ENCODE data around the gene ADNP.

Gene ADNP

GRCh38 chr20:50868509-50869495, 62.4 kb downstream of the ADNP start:
- no peak for DNase-seq

GRCh38 chr20:50867805-50868204, 63.4 kb downstream of the ADNP start:
- no peak for DNase-seq

- DNase-seq: no peak
These were observed 64.4 kb downstream of the ADNP start for GRCh38 chr20:50866831-50867230.

GRCh38 chr20:50866036-50866685, 65.1 kb downstream of the ADNP start:
- DNase-seq: no peak

- no peak for DNase-seq
These were observed 65.6 kb downstream of the ADNP start for GRCh38 chr20:50865591-50865990.

GRCh38 chr20:50865114-50865513, 66.1 kb downstream of the ADNP start:
- DNase-seq: no peak

- no peak for DNase-seq
These were observed 68.7 kb downstream of the ADNP start for GRCh38 chr20:50862546-50862945.

GRCh38 chr20:50861012-50861411, 70.2 kb downstream of the ADNP start:
- no peak for DNase-seq

GRCh38 chr20:50859161-50859560, 72.1 kb downstream of the ADNP start:
- DNase-seq: no peak

GRCh38 chr20:50858525-50858924, 72.7 kb downstream of the ADNP start:
- no peak for DNase-seq

GRCh38 chr20:50857348-50857747, 73.9 kb downstream of the ADNP start:
- no peak for DNase-seq

- DNase-seq: no peak
These were observed 74.7 kb downstream of the ADNP start for GRCh38 chr20:50856475-50857041.

- DNase-seq: no peak
These were observed 75.5 kb downstream of the ADNP start for GRCh38 chr20:50855498-50856474.

GRCh38 chr20:50854506-50855249, 76.6 kb downstream of the ADNP start:
- no peak for DNase-seq

- no peak for DNase-seq
These were observed 79.2 kb downstream of the ADNP start for GRCh38 chr20:50852085-50852484.

- no peak for DNase-seq
These were observed 80.4 kb downstream of the ADNP start for GRCh38 chr20:50850721-50851286.

GRCh38 chr20:50848846-50849673, 82.2 kb downstream of the ADNP start:
- no peak for DNase-seq

GRCh38 chr20:50848341-50848808, 82.9 kb downstream of the ADNP start:
- no peak for DNase-seq

GRCh38 chr20:50845566-50846215, 85.5 kb downstream of the ADNP start:
- no peak for DNase-seq
